Rectal smooth muscle tissue (tissue), 1 donor: ENCODE results near the gene CDH20.

ENCODE experiments used
- H3K27ac ChIP-seq: one replicate; pipeline ENCODE4 v1.7.0; 2013; ENCODE audit warnings: low read depth, low read length, inconsistent platforms
- H3K27me3 ChIP-seq: one replicate; pipeline ENCODE4 v1.7.0; 2013; ENCODE audit warnings: low read length; ENCODE audit not compliant: control insufficient read depth, insufficient read depth
- H3K36me3 ChIP-seq: one replicate; pipeline ENCODE4 v1.7.0; 2013; ENCODE audit warnings: low read length; ENCODE audit not compliant: control insufficient read depth, insufficient read depth
- H3K4me1 ChIP-seq: one replicate; pipeline ENCODE4 v1.7.0; 2013; ENCODE audit warnings: low read length; ENCODE audit not compliant: control insufficient read depth, insufficient read depth
- H3K4me3 ChIP-seq: one replicate; pipeline ENCODE4 v1.7.0; 2013; ENCODE audit warnings: low read length
- H3K9ac ChIP-seq: one replicate; pipeline ENCODE4 v1.7.0; 2013; ENCODE audit warnings: low read length

CDH20 gene

GRCh38 chr18:61595615-61596251 is 262.5 kb downstream of the CDH20 start:
- no peak overlapping the region for H3K27ac ChIP-seq
- no peak overlapping the region for H3K9ac ChIP-seq
- no peak overlapping the region for H3K4me3 ChIP-seq

GRCh38 chr18:61596296-61596695 is 263.1 kb downstream of the CDH20 start:
- Histone ChIP-seq H3K27ac (no peak overlapping the region), H3K36me3 (no peaks in the 10 kb centered on the region)

More at GRCh38 chr18:61595615-61596251, 262.5 kb downstream of the CDH20 start:
- Histone ChIP-seq H3K36me3 (no peaks in the 10 kb centered on the region), H3K4me1 (no peaks in the 10 kb centered on the region), H3K27me3 (no peaks in the 10 kb centered on the region)

GRCh38 chr18:61597316-61597715 is 264.1 kb downstream of the CDH20 start:
- H3K27ac ChIP-seq = no peak overlapping the region
- H3K4me3 ChIP-seq = no peak overlapping the region
- no peaks in the 10 kb centered on the region for H3K36me3 ChIP-seq
- H3K4me1 ChIP-seq = no peaks in the 10 kb centered on the region
- H3K9ac ChIP-seq = no peak overlapping the region
- no peaks in the 10 kb centered on the region for H3K27me3 ChIP-seq

More at GRCh38 chr18:61596296-61596695, 263.1 kb downstream of the CDH20 start:
- H3K27me3 ChIP-seq = no peaks in the 10 kb centered on the region
- no peak overlapping the region for H3K4me3 ChIP-seq
- no peaks in the 10 kb centered on the region for H3K4me1 ChIP-seq
- H3K9ac ChIP-seq = no peak overlapping the region

- no peak overlapping the region for H3K4me3 ChIP-seq
- no peak overlapping the region for H3K27ac ChIP-seq
- H3K9ac ChIP-seq = no peak overlapping the region
- no peaks in the 10 kb centered on the region for H3K4me1 ChIP-seq
- no peaks in the 10 kb centered on the region for H3K27me3 ChIP-seq
- no peaks in the 10 kb centered on the region for H3K36me3 ChIP-seq
These were observed 267.2 kb downstream of the CDH20 start for GRCh38 chr18:61600422-61600821.

GRCh38 chr18:61602836-61603235 is 269.6 kb downstream of the CDH20 start:
- Histone ChIP-seq H3K36me3 (no peaks in the 10 kb centered on the region), H3K27me3 (no peaks in the 10 kb centered on the region), H3K4me1 (no peaks in the 10 kb centered on the region), H3K27ac (no peak overlapping the region), H3K9ac (no peak overlapping the region), H3K4me3 (no peak overlapping the region)
